ENCODE measurements around the gene GID4. TPM values are rescaled to one million over a fixed set of nuclear protein-coding genes. Genes with fewer than 3 reads are reported as not detected.
A peak's percentile ranks its signal among the peaks of the same experiment; 100 is the strongest.

GID4 gene
- total RNA-seq, 1 donor from 2014 or later: 5.1 TPM

GRCh38 chr17:18043491-18043890 is 4.3 kb downstream of the GID4 start:
- DNase-seq (ENCODE audit: low read depth in 2 of 2): peak; percentile 27 to 35

GRCh38 chr17:18044609-18045008 is 5.4 kb downstream of the GID4 start:
- no peak for DNase-seq (ENCODE audit: low read depth in 2 of 2)

GRCh38 chr17:18045691-18046350 is 6.6 kb downstream of the GID4 start:
- DNase-seq (ENCODE audit: low read depth in 2 of 2): no peak

- DNase-seq (ENCODE audit: low read depth in 2 of 2): no peak
Observed at GRCh38 chr17:18055597-18055996, 16.4 kb downstream of the GID4 start.

GRCh38 chr17:18056214-18056613 is 17.0 kb downstream of the GID4 start:
- no peak for DNase-seq (ENCODE audit: low read depth in 2 of 2)

- DNase-seq (ENCODE audit: low read depth in 2 of 2): peak in 1 of 2 donors; percentile 21
Observed at GRCh38 chr17:18059283-18059682, 20.1 kb downstream of the GID4 start.

- no peak for DNase-seq (ENCODE audit: low read depth in 2 of 2)
Observed at GRCh38 chr17:18064053-18064452, 24.8 kb downstream of the GID4 start.

- DNase-seq (ENCODE audit: low read depth in 2 of 2): no peak
Observed at GRCh38 chr17:18065546-18065945, 26.3 kb downstream of the GID4 start.

- no peak for DNase-seq (ENCODE audit: low read depth in 2 of 2)
Observed at GRCh38 chr17:18066866-18067265, 27.7 kb downstream of the GID4 start.

- no peak for DNase-seq (ENCODE audit: low read depth in 2 of 2)
Observed at GRCh38 chr17:18069101-18069500, 29.9 kb downstream of the GID4 start.

GRCh38 chr17:18070861-18071340 is 31.7 kb downstream of the GID4 start:
- peak in 1 of 2 donors; percentile 15 for DNase-seq (ENCODE audit: low read depth in 2 of 2)

GRCh38 chr17:18071751-18072150 is 32.5 kb downstream of the GID4 start:
- DNase-seq (ENCODE audit: low read depth in 2 of 2): no peak

GRCh38 chr17:18074566-18075272 is 35.5 kb downstream of the GID4 start:
- no peak for DNase-seq (ENCODE audit: low read depth in 2 of 2)

GRCh38 chr17:18076936-18077335 is 37.7 kb downstream of the GID4 start:
- DNase-seq (ENCODE audit: low read depth in 2 of 2): no peak

GRCh38 chr17:18079543-18079942 is 40.3 kb downstream of the GID4 start:
- no peak for DNase-seq (ENCODE audit: low read depth in 2 of 2)

- no peak for DNase-seq (ENCODE audit: low read depth in 2 of 2)
Observed at GRCh38 chr17:18084256-18084655, 45.0 kb downstream of the GID4 start.

- DNase-seq (ENCODE audit: low read depth in 2 of 2): peak; percentile 82 to 93
Observed at GRCh38 chr17:18087610-18088491, 48.6 kb downstream of the GID4 start, which contains the start of gene DRG2. Gene DRG2, plus strand, starts transcription at chr17:18087948. Its CDS starts 76 bp downstream, at chr17:18088024.

GRCh38 chr17:18089613-18090012 is 50.4 kb downstream of the GID4 start:
- no peak for DNase-seq (ENCODE audit: low read depth in 2 of 2)

- DNase-seq (ENCODE audit: low read depth in 2 of 2): peak in 1 of 2 donors; percentile 71
Observed at GRCh38 chr17:18093616-18094408, 54.6 kb downstream of the GID4 start.

GRCh38 chr17:18094409-18094807 is 55.2 kb downstream of the GID4 start:
- DNase-seq (ENCODE audit: low read depth in 2 of 2): no peak

GRCh38 chr17:18099516-18099915 is 60.3 kb downstream of the GID4 start:
- no peak for DNase-seq (ENCODE audit: low read depth in 2 of 2)

Measured in dermis microvascular lymphatic vessel endothelial cell (primary cell).